Measurements from ENCODE around the gene RPS26. TPM values are rescaled to one million over a fixed set of nuclear protein-coding genes. Genes with fewer than 3 reads are reported as not detected.
"Not testable (repeated sequence)": the region's sequence is repeated elsewhere in the genome, so short reads cannot be mapped to it uniquely, and the experiment has no call there.

The RPS26 gene
- total and polyA plus RNA-seq, 5 donors from 2014 or later: 26.3 to 1,151 (median 728) TPM

DNA sequence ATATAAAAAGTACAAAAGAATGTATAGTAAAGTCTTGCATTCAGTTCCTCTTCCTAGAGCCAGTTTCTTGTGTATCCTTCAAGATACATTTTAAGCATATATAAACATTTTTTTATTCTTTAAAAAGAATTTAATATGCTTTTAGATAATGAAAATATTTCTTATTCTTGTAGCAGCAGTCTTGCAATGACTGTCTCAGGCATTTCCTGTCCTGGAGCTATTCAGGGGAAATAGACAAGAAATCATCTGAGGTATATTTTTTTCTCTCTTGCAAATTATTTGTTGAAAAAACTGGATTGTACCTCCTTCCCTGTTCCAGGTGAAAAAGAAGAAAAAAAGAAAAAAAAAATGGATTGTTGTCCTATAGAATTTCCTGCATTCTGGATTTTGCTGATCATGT lies 21.3 kb downstream of the RPS26 start:
- no peaks in the 10 kb centered on the region for H3K36me3 ChIP-seq (ENCODE audit: control insufficient read depth, insufficient read depth, low read length)
- peaks cover 7% of the 10 kb centered on the region for H3K27me3 Mint-ChIP-seq
- no peaks in the 10 kb centered on the region for H3K9me3 ChIP-seq (ENCODE audit: control insufficient read depth in 2 of 2, low read length in 2 of 2)
- H3K27ac ChIP-seq (ENCODE audit: insufficient read depth, low read length, poor library complexity, severe bottlenecking): no peak overlapping the region
- no peak overlapping the region for H3K4me3 Mint-ChIP-seq
- no peak for DNase-seq
- no peak overlapping the region for H3K4me3 ChIP-seq (ENCODE audit: low read depth, low read length)
- peaks cover 0 to 4% (median 0%) of the 10 kb centered on the region in 7 donors for H3K9me3 Mint-ChIP-seq
- H3K4me1 ChIP-seq (ENCODE audit: control insufficient read depth, insufficient read depth, low read length, poor library complexity, severe bottlenecking): no peaks in the 10 kb centered on the region
- no peak overlapping the region for H3K27ac Mint-ChIP-seq
- no peaks in the 10 kb centered on the region for H3K27me3 ChIP-seq (ENCODE audit: control insufficient read depth, insufficient read depth, low read length)
- H3K36me3 Mint-ChIP-seq: no peaks in the 10 kb centered on the region
- no peak for ATAC-seq (ENCODE audit: low read depth in 2 of 2)
- no peaks in the 10 kb centered on the region for H3K4me1 Mint-ChIP-seq

DNA sequence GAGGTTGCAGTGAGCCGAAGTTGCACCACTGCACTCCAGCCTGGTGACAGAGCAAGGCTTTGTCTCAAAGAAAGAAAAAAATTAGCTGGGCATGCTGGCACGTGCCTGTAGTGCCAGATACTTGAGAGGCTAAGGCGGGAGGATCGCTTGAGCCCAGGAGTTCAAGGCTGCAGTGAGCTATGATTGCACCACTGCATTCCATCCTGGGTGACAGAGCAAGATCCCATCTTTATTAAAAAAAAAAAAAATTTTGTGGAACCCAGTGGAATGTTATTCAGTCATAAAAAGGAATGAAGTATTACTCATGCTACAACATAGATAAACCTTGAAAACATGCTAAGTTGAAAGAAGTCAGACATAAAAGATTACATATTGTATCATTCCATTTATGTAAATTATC lies 29.9 kb downstream of the RPS26 start:
- H3K4me1 Mint-ChIP-seq: no peaks in the 10 kb centered on the region
- no peak overlapping the region for H3K27ac Mint-ChIP-seq
- no peaks in the 10 kb centered on the region for H3K27me3 ChIP-seq (ENCODE audit: control insufficient read depth, insufficient read depth, low read length)
- H3K9me3 ChIP-seq (ENCODE audit: control insufficient read depth in 2 of 2, low read length in 2 of 2): no peaks in the 10 kb centered on the region
- H3K36me3 Mint-ChIP-seq: no peaks in the 10 kb centered on the region
- H3K9me3 Mint-ChIP-seq: peaks cover 0 to 1% (median 0%) of the 10 kb centered on the region in 7 donors
- no peak for DNase-seq
- H3K4me3 ChIP-seq (ENCODE audit: low read depth, low read length): no peak overlapping the region
- no peak overlapping the region for H3K4me3 Mint-ChIP-seq
- no peak overlapping the region for H3K27ac ChIP-seq (ENCODE audit: insufficient read depth, low read length, poor library complexity, severe bottlenecking)
- H3K36me3 ChIP-seq (ENCODE audit: control insufficient read depth, insufficient read depth, low read length): no peaks in the 10 kb centered on the region
- no peak for ATAC-seq (ENCODE audit: low read depth in 2 of 2)
- H3K4me1 ChIP-seq (ENCODE audit: control insufficient read depth, insufficient read depth, low read length, poor library complexity, severe bottlenecking): no peaks in the 10 kb centered on the region
- H3K27me3 Mint-ChIP-seq: peaks cover 8% of the 10 kb centered on the region

DNA sequence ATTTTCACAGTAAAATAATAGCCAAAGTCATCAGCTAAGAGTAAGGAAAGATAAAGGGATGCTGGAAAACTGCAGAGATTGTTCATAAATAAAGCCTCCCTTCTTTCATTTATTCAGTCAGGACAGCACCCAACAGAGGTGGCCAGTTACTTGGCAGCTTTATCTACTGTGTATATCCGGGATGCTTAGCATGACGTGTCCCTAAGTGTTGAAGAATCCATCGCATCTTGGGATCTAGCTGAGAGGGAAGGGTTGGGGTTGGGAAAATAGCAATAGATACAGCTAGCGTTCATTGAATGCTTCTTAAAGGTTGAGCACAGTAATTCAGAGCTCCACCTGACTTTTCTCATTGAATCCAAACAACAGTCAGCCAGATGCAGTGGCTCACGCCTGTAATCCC lies 32.7 kb downstream of the RPS26 start:
- Histone ChIP-seq H3K9me3 (ENCODE audit: control insufficient read depth in 2 of 2, low read length in 2 of 2) (no peaks in the 10 kb centered on the region), H3K27ac (ENCODE audit: insufficient read depth, low read length, poor library complexity, severe bottlenecking) (no peak overlapping the region), H3K27me3 (ENCODE audit: control insufficient read depth, insufficient read depth, low read length) (no peaks in the 10 kb centered on the region), H3K4me3 (ENCODE audit: low read depth, low read length) (no peak overlapping the region), H3K36me3 (ENCODE audit: control insufficient read depth, insufficient read depth, low read length) (no peaks in the 10 kb centered on the region), H3K4me1 (ENCODE audit: control insufficient read depth, insufficient read depth, low read length, poor library complexity, severe bottlenecking) (peaks cover 8% of the 10 kb centered on the region)
- H3K27me3 Mint-ChIP-seq: peaks cover 16% of the 10 kb centered on the region
- DNase-seq: no peak
- no peak overlapping the region for H3K4me3 Mint-ChIP-seq
- peaks cover 0 to 1% (median 0%) of the 10 kb centered on the region in 7 donors for H3K9me3 Mint-ChIP-seq
- H3K36me3 Mint-ChIP-seq: no peaks in the 10 kb centered on the region
- no peak for ATAC-seq (ENCODE audit: low read depth in 2 of 2)
- H3K27ac Mint-ChIP-seq: no peak overlapping the region
- peaks cover 0 to 5% (median 2%) of the 10 kb centered on the region in 4 donors for H3K4me1 Mint-ChIP-seq

DNA sequence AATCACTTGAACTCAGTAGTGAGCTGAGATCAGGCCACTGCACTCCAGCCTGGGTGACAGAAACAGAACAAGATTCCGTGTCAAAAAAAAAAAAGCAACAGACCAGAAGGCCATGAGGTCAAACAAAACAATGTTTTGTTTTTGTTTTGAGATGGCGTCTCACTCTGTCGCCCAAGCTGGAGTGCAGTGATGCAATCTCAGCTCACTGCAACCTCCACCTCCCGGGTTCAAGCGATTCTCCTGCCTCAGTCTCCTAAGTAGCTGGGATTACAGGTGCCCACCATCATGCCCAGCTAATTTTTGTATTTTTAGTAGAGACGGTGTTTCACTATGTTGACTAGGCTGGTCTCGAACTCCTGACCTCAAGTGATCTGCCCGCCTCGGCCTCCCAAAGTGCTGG lies 36.2 kb downstream of the RPS26 start:
- H3K9me3 ChIP-seq (ENCODE audit: control insufficient read depth in 2 of 2, low read length in 2 of 2); H3K27ac Mint-ChIP-seq: not testable (repeated sequence)
- H3K4me3 Mint-ChIP-seq: peak overlapping the region in 3 of 4 donors; percentile 57 to 93 (median 87)

DNA sequence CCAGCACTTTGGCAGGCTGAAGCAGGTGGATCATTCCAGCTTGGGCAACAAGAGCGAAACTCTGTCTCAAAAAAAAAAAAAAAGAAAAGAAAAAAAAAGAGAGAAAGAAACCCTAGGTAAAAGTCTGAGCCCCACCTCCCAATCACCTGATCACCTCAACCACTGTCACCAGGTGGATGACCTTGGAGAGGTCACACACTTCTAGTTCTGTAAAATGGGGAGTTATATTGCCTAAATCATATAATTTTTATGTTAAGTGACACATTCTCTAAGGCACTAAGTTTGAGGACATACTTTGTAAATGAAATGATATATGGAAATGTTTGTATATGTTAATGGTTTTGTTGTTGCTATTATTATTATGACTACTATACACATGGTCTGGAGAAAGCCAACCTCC lies 36.7 kb downstream of the RPS26 start:
- Histone ChIP-seq H3K27ac (ENCODE audit: insufficient read depth, low read length, poor library complexity, severe bottlenecking) (no peak overlapping the region), H3K27me3 (ENCODE audit: control insufficient read depth, insufficient read depth, low read length) (no peaks in the 10 kb centered on the region), H3K4me3 (ENCODE audit: low read depth, low read length) (no peak overlapping the region), H3K4me1 (ENCODE audit: control insufficient read depth, insufficient read depth, low read length, poor library complexity, severe bottlenecking) (peaks cover 21% of the 10 kb centered on the region), H3K36me3 (ENCODE audit: control insufficient read depth, insufficient read depth, low read length) (no peaks in the 10 kb centered on the region), H3K9me3 (ENCODE audit: control insufficient read depth in 2 of 2, low read length in 2 of 2) (no peaks in the 10 kb centered on the region)
- DNase-seq: no peak
- no peaks in the 10 kb centered on the region for H3K36me3 Mint-ChIP-seq
- peak overlapping the region; percentile 57 to 93 (median 87) for H3K4me3 Mint-ChIP-seq
- H3K27me3 Mint-ChIP-seq: peaks cover 35% of the 10 kb centered on the region
- ATAC-seq (ENCODE audit: low read depth in 2 of 2): no peak
- H3K4me1 Mint-ChIP-seq: peaks cover 0 to 17% (median 6%) of the 10 kb centered on the region in 4 donors
- no peak overlapping the region for H3K27ac Mint-ChIP-seq
- peaks cover 0 to 3% (median 0%) of the 10 kb centered on the region in 7 donors for H3K9me3 Mint-ChIP-seq

More for the DNA sequence above, 36.2 kb downstream of the RPS26 start:
- H3K36me3 Mint-ChIP-seq; H3K36me3 ChIP-seq (ENCODE audit: control insufficient read depth, insufficient read depth, low read length); H3K4me3 ChIP-seq (ENCODE audit: low read depth, low read length); H3K27ac ChIP-seq (ENCODE audit: insufficient read depth, low read length, poor library complexity, severe bottlenecking); H3K27me3 ChIP-seq (ENCODE audit: control insufficient read depth, insufficient read depth, low read length); H3K9me3 Mint-ChIP-seq; DNase-seq; ATAC-seq (ENCODE audit: low read depth in 2 of 2): not testable (repeated sequence)
- H3K4me1 Mint-ChIP-seq: peaks cover 0 to 17% (median 6%) of the 10 kb centered on the region in 4 donors
- H3K4me1 ChIP-seq (ENCODE audit: control insufficient read depth, insufficient read depth, low read length, poor library complexity, severe bottlenecking): peaks cover 21% of the 10 kb centered on the region
- H3K27me3 Mint-ChIP-seq: peaks cover 35% of the 10 kb centered on the region

GRCh38 chr12:56078931-56079722 lies 37.4 kb downstream of the RPS26 start:
- peaks cover 40% of the 10 kb centered on the region for H3K27me3 Mint-ChIP-seq
- peaks cover 21% of the 10 kb centered on the region for H3K4me1 ChIP-seq (ENCODE audit: control insufficient read depth, insufficient read depth, low read length, poor library complexity, severe bottlenecking)
- no peaks in the 10 kb centered on the region for H3K27me3 ChIP-seq (ENCODE audit: control insufficient read depth, insufficient read depth, low read length)
- H3K4me3 Mint-ChIP-seq: peak overlapping the region; percentile 80 to 93 (median 87)
- peak overlapping the region; percentile 82 for H3K4me3 ChIP-seq (ENCODE audit: low read depth, low read length)
- no peaks in the 10 kb centered on the region for H3K9me3 ChIP-seq (ENCODE audit: control insufficient read depth in 2 of 2, low read length in 2 of 2)
- peaks cover 0 to 17% (median 6%) of the 10 kb centered on the region in 4 donors for H3K4me1 Mint-ChIP-seq
- no peak overlapping the region for H3K27ac Mint-ChIP-seq
- H3K9me3 Mint-ChIP-seq: peaks cover 0 to 3% (median 0%) of the 10 kb centered on the region in 7 donors
- H3K36me3 Mint-ChIP-seq: no peaks in the 10 kb centered on the region
- no peak overlapping the region for H3K27ac ChIP-seq (ENCODE audit: insufficient read depth, low read length, poor library complexity, severe bottlenecking)
- DNase-seq (peak; percentile 35 to 50 (median 45)), ATAC-seq (ENCODE audit: low read depth in 2 of 2) (peak; percentile 50 to 54)
- H3K36me3 ChIP-seq (ENCODE audit: control insufficient read depth, insufficient read depth, low read length): no peaks in the 10 kb centered on the region

GRCh38 chr12:56079723-56080555 lies 38.2 kb downstream of the RPS26 start, which contains the start of gene ERBB3:
TSS of gene ERBB3 (plus strand) at chr12:56080165. CDS start at chr12:56080301, 136 bp downstream.
- peaks cover 0 to 17% (median 6%) of the 10 kb centered on the region in 4 donors for H3K4me1 Mint-ChIP-seq
- peak within 1 kb of the TSS; percentile 82 for H3K4me3 ChIP-seq (ENCODE audit: low read depth, low read length)
- peaks cover 40% of the 10 kb centered on the region for H3K27me3 Mint-ChIP-seq
- no peaks in the 10 kb centered on the region for H3K36me3 Mint-ChIP-seq
- H3K9me3 Mint-ChIP-seq: peaks cover 0 to 2% (median 0%) of the 10 kb centered on the region in 7 donors
- no peak within 1 kb of the TSS for H3K27ac ChIP-seq (ENCODE audit: insufficient read depth, low read length, poor library complexity, severe bottlenecking)
- H3K27ac Mint-ChIP-seq: no peak within 1 kb of the TSS
- H3K9me3 ChIP-seq (ENCODE audit: control insufficient read depth in 2 of 2, low read length in 2 of 2): no peaks in the 10 kb centered on the region
- DNase-seq (peak; percentile 41 to 66 (median 59)), ATAC-seq (ENCODE audit: low read depth in 2 of 2) (peak; percentile 63 to 68)
- peaks cover 21% of the 10 kb centered on the region for H3K4me1 ChIP-seq (ENCODE audit: control insufficient read depth, insufficient read depth, low read length, poor library complexity, severe bottlenecking)
- H3K27me3 ChIP-seq (ENCODE audit: control insufficient read depth, insufficient read depth, low read length): no peaks in the 10 kb centered on the region
- no peaks in the 10 kb centered on the region for H3K36me3 ChIP-seq (ENCODE audit: control insufficient read depth, insufficient read depth, low read length)
- H3K4me3 Mint-ChIP-seq: peak within 1 kb of the TSS; percentile 80 to 93 (median 87)
